Measurements from ENCODE around the gene HSPA9. TPM values are rescaled to one million over a fixed set of nuclear protein-coding genes. Genes with fewer than 3 reads are reported as not detected.

The HSPA9 gene
- total and polyA plus RNA-seq, 2 of the 8 experiments (the other 6 are each of a cell fraction or from before 2014, with no cell fraction given), result 191 to 395 TPM

DNA sequence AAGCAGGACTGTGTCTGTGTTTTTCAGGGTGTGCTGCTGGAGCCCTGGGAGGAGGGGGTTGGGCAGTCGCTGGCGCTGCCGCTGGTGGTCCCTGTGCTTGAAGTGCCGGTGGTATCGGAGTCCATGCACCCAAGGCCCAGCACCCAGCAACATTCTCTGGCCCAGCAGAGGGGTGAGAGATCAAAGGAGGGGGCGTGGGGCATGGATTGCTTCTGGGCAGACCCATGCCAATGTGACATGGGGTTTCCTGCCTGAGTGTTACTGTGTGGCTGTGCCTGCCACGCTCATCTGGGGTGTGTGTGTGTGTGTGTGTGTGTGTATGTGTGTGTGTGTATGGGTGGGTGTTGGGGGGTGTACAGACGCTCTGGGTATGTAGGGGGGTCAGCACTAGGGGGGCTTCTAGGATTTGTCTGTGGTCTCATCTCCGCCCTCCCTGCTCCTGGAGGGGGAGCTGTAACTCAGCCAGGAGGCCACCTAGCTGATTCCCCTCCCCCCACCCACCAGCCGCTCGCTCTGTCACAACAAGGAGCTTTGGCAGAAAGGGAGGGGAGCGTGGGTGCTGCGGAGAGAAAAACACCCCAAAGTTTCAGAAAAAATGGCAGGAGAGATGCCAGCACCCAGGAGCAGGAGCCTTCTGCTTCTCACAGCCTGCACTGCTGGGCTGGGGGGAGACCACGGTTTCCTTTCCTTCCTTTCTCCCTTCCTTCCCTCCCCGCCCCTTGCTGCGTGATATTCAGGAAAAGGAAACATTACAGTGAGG, 35.9 kb upstream of the HSPA9 start (continued):
- TF ChIP-seq CTBP2 (IDR thresholded peaks at IDR 0.05; ENCODE audit: borderline replicate concordance, insufficient read depth, insufficient read length, low read length), result peak; percentile 33
- TF ChIP-seq TAF1 (IDR thresholded peaks at IDR 0.05; ENCODE audit: low read depth, low read length), result no peak
- 0 out of 2 replicates have a peak, but pooled peaks have one; percentile 8 for TF ChIP-seq SP4 (IDR thresholded peaks at IDR 0.05; ENCODE audit: low read length)
- 0 out of 2 replicates have a peak, but pooled peaks have one; percentile 12 for TF ChIP-seq TBP (IDR thresholded peaks at IDR 0.05; ENCODE audit: low read depth, low read length)
- 0 out of 4 replicates have a peak, but pooled peaks of 1 of the 2 experiments have one; percentile 18 for TF ChIP-seq SIN3A (conservative IDR thresholded peaks at IDR 0.05 in 1 of 2, IDR thresholded peaks at IDR 0.05 in 1 of 2; ENCODE audit: low read depth in 1 of 2, low read length in 2 of 2)
- TF ChIP-seq, protein P1, sequence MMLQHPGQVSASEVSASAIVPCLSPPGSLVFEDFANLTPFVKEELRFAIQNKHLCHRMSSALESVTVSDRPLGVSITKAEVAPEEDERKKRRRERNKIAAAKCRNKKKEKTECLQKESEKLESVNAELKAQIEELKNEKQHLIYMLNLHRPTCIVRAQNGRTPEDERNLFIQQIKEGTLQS (IDR thresholded peaks at IDR 0.05; ENCODE audit: insufficient read depth, low read depth, low read length), result no peak
- TF ChIP-seq ASH2L (IDR thresholded peaks at IDR 0.05; ENCODE audit: low read length), result peak; percentile 65
- TF ChIP-seq SP2 (IDR thresholded peaks at IDR 0.05; ENCODE audit: low read length), result no peak
- peak in 1 of 2 experiments; percentile 27; a peak in 1 of 3 replicates for TF ChIP-seq EP300 (IDR thresholded peaks at IDR 0.05; ENCODE audit: borderline replicate concordance in 1 of 2, low read depth in 2 of 2, low read length in 2 of 2)
- no peak for TF ChIP-seq GTF2F1 (IDR thresholded peaks at IDR 0.05; ENCODE audit: borderline replicate concordance, low read depth, low read length)
- TF ChIP-seq, protein P2, sequence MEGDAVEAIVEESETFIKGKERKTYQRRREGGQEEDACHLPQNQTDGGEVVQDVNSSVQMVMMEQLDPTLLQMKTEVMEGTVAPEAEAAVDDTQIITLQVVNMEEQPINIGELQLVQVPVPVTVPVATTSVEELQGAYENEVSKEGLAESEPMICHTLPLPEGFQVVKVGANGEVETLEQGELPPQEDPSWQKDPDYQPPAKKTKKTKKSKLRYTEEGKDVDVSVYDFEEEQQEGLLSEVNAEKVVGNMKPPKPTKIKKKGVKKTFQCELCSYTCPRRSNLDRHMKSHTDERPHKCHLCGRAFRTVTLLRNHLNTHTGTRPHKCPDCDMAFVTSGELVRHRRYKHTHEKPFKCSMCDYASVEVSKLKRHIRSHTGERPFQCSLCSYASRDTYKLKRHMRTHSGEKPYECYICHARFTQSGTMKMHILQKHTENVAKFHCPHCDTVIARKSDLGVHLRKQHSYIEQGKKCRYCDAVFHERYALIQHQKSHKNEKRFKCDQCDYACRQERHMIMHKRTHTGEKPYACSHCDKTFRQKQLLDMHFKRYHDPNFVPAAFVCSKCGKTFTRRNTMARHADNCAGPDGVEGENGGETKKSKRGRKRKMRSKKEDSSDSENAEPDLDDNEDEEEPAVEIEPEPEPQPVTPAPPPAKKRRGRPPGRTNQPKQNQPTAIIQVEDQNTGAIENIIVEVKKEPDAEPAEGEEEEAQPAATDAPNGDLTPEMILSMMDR (IDR thresholded peaks at IDR 0.05; ENCODE audit: control extremely low read depth in 1 of 3, insufficient read depth in 1 of 3, low read depth in 1 of 3, low read length in 3 of 3), result peak; percentile 36 to 52 (median 41)
- no peak for TF ChIP-seq MAFK (IDR thresholded peaks at IDR 0.05; ENCODE audit: low read depth, low read length)
- TF ChIP-seq HDAC2 (IDR thresholded peaks at IDR 0.05; ENCODE audit: borderline replicate concordance in 1 of 2, low read depth in 2 of 2, low read length in 2 of 2), result 0 out of 4 replicates have a peak, but pooled peaks of 1 of the 2 experiments have one; percentile 26
- no peak for TF ChIP-seq CBX8 (IDR thresholded peaks at IDR 0.05; ENCODE audit: borderline replicate concordance, low read depth, low read length)
- no peak for TF ChIP-seq JUND (IDR thresholded peaks at IDR 0.05; ENCODE audit: low read length)
- no peak for TF ChIP-seq ZNF274 (IDR thresholded peaks at IDR 0.05; ENCODE audit: borderline replicate concordance, extremely low read depth, low read length)
